Calu3 (cell line): ENCODE results near the gene LIG1. TPM values are rescaled to one million over a fixed set of nuclear protein-coding genes. Genes with fewer than 3 reads are reported as not detected.

Experiments
- BruUV-seq: library from RNA; stranded (reverse); fragments of 400-500 nt; replicated peaks from 2 replicates; lab custom pipeline; 2021; lab: Mats Ljungman, UMichigan
- CTCF ChIA-PET: fragments of 300-600 bp; sonication (Branson Sonifier 250); formaldehyde crosslinking; loops from one replicate; lab custom pipeline; 2022; ENCODE audit warnings: antibody characterized with exemption; lab: Charles Lee
- DNase-seq: peaks from one replicate; pipeline ENCODE4 v3.0.0; 2022
- H3K27ac Mint-ChIP-seq: one replicate; pipeline ENCODE4 v1.8.0; 2022; ENCODE audit warnings: mixed read lengths; ENCODE audit not compliant: unreplicated experiment
- H3K27me3 Mint-ChIP-seq: one replicate; pipeline ENCODE4 v1.8.0; 2022; ENCODE audit warnings: mixed read lengths; ENCODE audit not compliant: unreplicated experiment
- H3K36me3 Mint-ChIP-seq: one replicate; pipeline ENCODE4 v1.8.0; 2022; ENCODE audit warnings: mild to moderate bottlenecking, moderate library complexity, mixed read lengths; ENCODE audit not compliant: insufficient read depth, unreplicated experiment
- H3K4me1 Mint-ChIP-seq: one replicate; pipeline ENCODE4 v1.8.0; 2022; ENCODE audit warnings: mild to moderate bottlenecking, low read depth, mixed read lengths; ENCODE audit not compliant: unreplicated experiment
- H3K4me3 Mint-ChIP-seq: one replicate; pipeline ENCODE4 v1.8.0; 2022; ENCODE audit warnings: mild to moderate bottlenecking, low read depth, moderate library complexity, mixed read lengths; ENCODE audit not compliant: unreplicated experiment
- H3K9me3 Mint-ChIP-seq: one replicate; pipeline ENCODE4 v1.8.0; 2022; ENCODE audit warnings: low read depth, mixed read lengths; ENCODE audit not compliant: unreplicated experiment
- CTCF ChIP-seq: fragments of 200-600 bp; IDR thresholded peaks from one replicate; pipeline ENCODE4 v1.8.0; 2022; ENCODE audit warnings: antibody characterized with exemption; ENCODE audit not compliant: unreplicated experiment
- intact Hi-C: fragments of 100-400 bp; cut with micrococcal nuclease; formaldehyde crosslinking; loops from one replicate; pipeline ENCODE4 v1.10.0; 2022; ENCODE audit not compliant: unreplicated experiment
- total RNA-seq: library from RNA; stranded (reverse); gene quantifications from 2 replicates; pipeline ENCODE4 v1.2.3, GENCODE V29; 2022

LIG1 gene
- total RNA-seq, 1 experiment from 2014 or later: 99.3 TPM

GRCh38 chr19:48118131-48118517, 52.0 kb downstream of the LIG1 start:
- no peak for DNase-seq
- peaks cover 21% of the 10 kb centered on the region for H3K36me3 Mint-ChIP-seq
- no TSS peak for BruUV-seq
- CTCF ChIA-PET: interaction anchor here (0.6 kb wide), 1 partner anchor 102 kb away, joined by 3 read pairs; no protein-coding TSS in a partner anchor
- no peak overlapping the region for H3K4me3 Mint-ChIP-seq
- H3K4me1 Mint-ChIP-seq: no peaks in the 10 kb centered on the region
- no peaks in the 10 kb centered on the region for H3K27me3 Mint-ChIP-seq
- intact Hi-C loops: no loop called here
- no peak overlapping the region for H3K27ac Mint-ChIP-seq
- no peak for TF ChIP-seq CTCF
- H3K9me3 Mint-ChIP-seq: no peaks in the 10 kb centered on the region

- TF ChIP-seq CTCF: no peak
- Mint-ChIP-seq H3K9me3 (no peaks in the 10 kb centered on the region), H3K27me3 (no peaks in the 10 kb centered on the region), H3K36me3 (peaks cover 21% of the 10 kb centered on the region), H3K4me1 (no peaks in the 10 kb centered on the region), H3K4me3 (no peak overlapping the region), H3K27ac (no peak overlapping the region)
- intact Hi-C loops: no loop called here
- DNase-seq: no peak
- CTCF ChIA-PET: interaction anchor here (0.6 kb wide), 1 partner anchor 637 kb away, joined by 3 read pairs; no protein-coding TSS in a partner anchor
- BruUV-seq: no TSS peak
These were observed 52.5 kb downstream of the LIG1 start for GRCh38 chr19:48117515-48118130.

GRCh38 chr19:48113190-48113917, 56.8 kb downstream of the LIG1 start:
- CTCF ChIA-PET: no interaction called here
- Mint-ChIP-seq H3K4me1 (peaks cover under 1% of the 10 kb centered on the region), H3K4me3 (no peak overlapping the region), H3K27me3 (no peaks in the 10 kb centered on the region), H3K9me3 (no peaks in the 10 kb centered on the region), H3K36me3 (peaks cover 18% of the 10 kb centered on the region), H3K27ac (no peak overlapping the region)
- no peak for TF ChIP-seq CTCF
- no peak for DNase-seq
- intact Hi-C loops: no loop called here
- no TSS peak for BruUV-seq

- no peak overlapping the region for H3K4me3 Mint-ChIP-seq
- no peak for DNase-seq
- no peak overlapping the region for H3K27ac Mint-ChIP-seq
- peaks cover 9% of the 10 kb centered on the region for H3K27me3 Mint-ChIP-seq
- no peaks in the 10 kb centered on the region for H3K9me3 Mint-ChIP-seq
- peaks cover 8% of the 10 kb centered on the region for H3K36me3 Mint-ChIP-seq
- intact Hi-C loops: no loop called here
- peaks cover 12% of the 10 kb centered on the region for H3K4me1 Mint-ChIP-seq
- CTCF ChIA-PET: interaction anchor here (1.5 to 2.4 kb wide), 2 partner anchors 13 to 149 kb away, joined by 6 to 10 read pairs; no protein-coding TSS in a partner anchor
- TF ChIP-seq CTCF: no peak
- BruUV-seq: no TSS peak
These were observed 58.9 kb downstream of the LIG1 start for GRCh38 chr19:48111280-48111679.
